NB4 (cell line): Measurements from ENCODE around the gene JAZF1.

Experiments used
- POLR2A ChIP-seq: IDR thresholded peaks from 2 replicates; pipeline ENCODE4 v1.6.1; 2011; ENCODE audit warnings: mild to moderate bottlenecking; ENCODE audit not compliant: insufficient read length; ENCODE audit errors: extremely low read depth
- TF ChIP-seq, protein P1 (sequence below): IDR thresholded peaks from 2 replicates; pipeline ENCODE4 v1.6.1; 2011; ENCODE audit warnings: low read depth, low read length
- TF ChIP-seq, protein P2 (sequence below): IDR thresholded peaks from one replicate; pipeline ENCODE4 v1.5.1; 2012; ENCODE audit warnings: low read depth, low read length

DNA sequence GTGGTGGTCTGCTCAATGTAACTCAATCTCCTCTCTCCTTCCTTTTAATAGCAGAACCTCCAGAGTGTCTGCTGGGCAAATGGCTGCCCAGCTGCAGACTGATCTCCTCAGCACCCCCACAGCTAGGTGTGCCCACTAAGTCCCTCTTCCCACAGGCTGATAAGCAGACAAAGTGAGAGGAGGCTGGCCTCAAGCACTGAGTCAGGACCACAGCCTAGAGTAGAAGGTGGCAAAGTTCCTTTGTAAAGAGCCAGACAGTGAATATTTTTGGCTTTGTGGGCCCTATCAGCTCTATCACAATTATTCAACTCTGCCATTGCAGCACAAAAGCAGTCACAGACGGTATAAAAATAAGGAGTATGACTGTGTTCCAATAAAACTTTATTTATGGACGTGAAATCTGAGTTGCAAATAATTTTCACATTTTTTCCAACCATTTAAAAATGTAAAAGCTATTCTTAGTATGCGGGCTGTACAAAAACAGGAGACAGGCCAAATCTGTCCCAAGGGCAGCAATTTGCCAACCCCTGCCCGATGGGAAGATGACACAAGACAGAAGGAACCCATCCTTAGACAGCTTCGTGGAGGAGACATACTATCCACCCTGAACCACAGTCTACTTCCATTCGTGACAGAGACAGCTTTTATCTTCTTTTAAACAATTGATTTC lies 23.4 kb downstream of the JAZF1 start:
- TF ChIP-seq, protein P1, sequence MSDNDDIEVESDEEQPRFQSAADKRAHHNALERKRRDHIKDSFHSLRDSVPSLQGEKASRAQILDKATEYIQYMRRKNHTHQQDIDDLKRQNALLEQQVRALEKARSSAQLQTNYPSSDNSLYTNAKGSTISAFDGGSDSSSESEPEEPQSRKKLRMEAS = no peak
- TF ChIP-seq, protein P2, sequence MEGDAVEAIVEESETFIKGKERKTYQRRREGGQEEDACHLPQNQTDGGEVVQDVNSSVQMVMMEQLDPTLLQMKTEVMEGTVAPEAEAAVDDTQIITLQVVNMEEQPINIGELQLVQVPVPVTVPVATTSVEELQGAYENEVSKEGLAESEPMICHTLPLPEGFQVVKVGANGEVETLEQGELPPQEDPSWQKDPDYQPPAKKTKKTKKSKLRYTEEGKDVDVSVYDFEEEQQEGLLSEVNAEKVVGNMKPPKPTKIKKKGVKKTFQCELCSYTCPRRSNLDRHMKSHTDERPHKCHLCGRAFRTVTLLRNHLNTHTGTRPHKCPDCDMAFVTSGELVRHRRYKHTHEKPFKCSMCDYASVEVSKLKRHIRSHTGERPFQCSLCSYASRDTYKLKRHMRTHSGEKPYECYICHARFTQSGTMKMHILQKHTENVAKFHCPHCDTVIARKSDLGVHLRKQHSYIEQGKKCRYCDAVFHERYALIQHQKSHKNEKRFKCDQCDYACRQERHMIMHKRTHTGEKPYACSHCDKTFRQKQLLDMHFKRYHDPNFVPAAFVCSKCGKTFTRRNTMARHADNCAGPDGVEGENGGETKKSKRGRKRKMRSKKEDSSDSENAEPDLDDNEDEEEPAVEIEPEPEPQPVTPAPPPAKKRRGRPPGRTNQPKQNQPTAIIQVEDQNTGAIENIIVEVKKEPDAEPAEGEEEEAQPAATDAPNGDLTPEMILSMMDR = no peak
- no peak for TF ChIP-seq POLR2A
